Measurements from ENCODE around the gene GARRE1.

DNA sequence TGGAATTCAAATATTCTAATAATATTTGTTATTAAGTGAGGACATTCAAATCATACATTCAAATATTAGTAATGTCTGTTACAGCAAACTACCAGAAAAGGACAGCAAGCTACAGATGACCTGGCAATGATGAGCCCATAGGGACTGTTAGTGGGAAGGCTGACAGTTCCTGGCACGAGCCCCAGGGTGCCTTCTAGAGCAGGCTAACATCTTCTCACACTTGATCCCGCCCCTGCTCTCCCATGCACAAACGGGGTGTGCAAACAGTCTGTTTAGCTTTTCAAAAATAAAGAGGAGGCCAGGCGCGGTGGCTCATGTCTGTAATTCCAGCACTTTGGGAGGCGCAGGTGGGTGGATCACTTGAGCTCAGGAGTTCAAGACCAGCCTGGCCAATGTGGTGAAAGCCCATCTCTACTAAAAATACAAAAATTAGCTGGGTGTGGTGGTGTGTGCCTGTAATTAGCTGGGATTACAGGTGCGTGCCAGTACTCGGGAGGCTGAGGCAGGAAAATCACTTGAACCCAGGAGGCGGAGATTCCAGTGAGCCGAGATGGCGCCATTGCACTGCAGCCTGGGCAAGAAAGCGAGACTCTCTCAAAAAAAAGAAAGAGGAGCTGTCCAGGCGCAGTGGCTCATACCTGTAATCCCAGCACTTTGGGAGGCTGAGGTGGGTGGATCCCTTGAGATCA lies 9.6 kb upstream of the GARRE1 start:
- TF ChIP-seq, protein P1, sequence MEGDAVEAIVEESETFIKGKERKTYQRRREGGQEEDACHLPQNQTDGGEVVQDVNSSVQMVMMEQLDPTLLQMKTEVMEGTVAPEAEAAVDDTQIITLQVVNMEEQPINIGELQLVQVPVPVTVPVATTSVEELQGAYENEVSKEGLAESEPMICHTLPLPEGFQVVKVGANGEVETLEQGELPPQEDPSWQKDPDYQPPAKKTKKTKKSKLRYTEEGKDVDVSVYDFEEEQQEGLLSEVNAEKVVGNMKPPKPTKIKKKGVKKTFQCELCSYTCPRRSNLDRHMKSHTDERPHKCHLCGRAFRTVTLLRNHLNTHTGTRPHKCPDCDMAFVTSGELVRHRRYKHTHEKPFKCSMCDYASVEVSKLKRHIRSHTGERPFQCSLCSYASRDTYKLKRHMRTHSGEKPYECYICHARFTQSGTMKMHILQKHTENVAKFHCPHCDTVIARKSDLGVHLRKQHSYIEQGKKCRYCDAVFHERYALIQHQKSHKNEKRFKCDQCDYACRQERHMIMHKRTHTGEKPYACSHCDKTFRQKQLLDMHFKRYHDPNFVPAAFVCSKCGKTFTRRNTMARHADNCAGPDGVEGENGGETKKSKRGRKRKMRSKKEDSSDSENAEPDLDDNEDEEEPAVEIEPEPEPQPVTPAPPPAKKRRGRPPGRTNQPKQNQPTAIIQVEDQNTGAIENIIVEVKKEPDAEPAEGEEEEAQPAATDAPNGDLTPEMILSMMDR (IDR thresholded peaks at IDR 0.05; ENCODE audit: poor library complexity) = no peak
- no peak for TF ChIP-seq EZH2 (IDR thresholded peaks at IDR 0.05; ENCODE audit: borderline replicate concordance)
